ENCODE data around the gene WDR19. TPM values are rescaled to one million over a fixed set of nuclear protein-coding genes. Genes with fewer than 3 reads are reported as not detected.
A peak's percentile ranks its signal among the peaks of the same experiment; 100 is the strongest.

The WDR19 gene
- polyA plus RNA-seq, 1 of the 3 experiments (the other 2 are of a cell fraction), result 23.3 TPM

GRCh38 chr4:39255871-39256270, 73.5 kb downstream of the WDR19 start:
- Histone ChIP-seq H3F3A (replicated peaks; ENCODE audit: insufficient read depth) (peaks cover 38% of the 10 kb centered on the region), H3K9me3 (no peaks in the 10 kb centered on the region), H4K20me1 (ENCODE audit: insufficient read depth) (no peaks in the 10 kb centered on the region), H3K4me3 (ENCODE audit: low read depth in 2 of 2, low read length in 1 of 2) (no peak overlapping the region), H3K27me3 (ENCODE audit: insufficient read depth) (no peaks in the 10 kb centered on the region), H3K9me2 (no peaks in the 10 kb centered on the region), H3K9ac (no peak overlapping the region), H3K79me2 (ENCODE audit: insufficient read depth) (no peaks in the 10 kb centered on the region), H2AFZ (ENCODE audit: low read depth) (no peak overlapping the region), H3K27ac (ENCODE audit: low read depth in 2 of 2, low read length in 1 of 2) (peak overlapping the region; percentile 58 to 66; a peak in 3 of 4 replicates), H3K4me1 (ENCODE audit: control insufficient read depth in 1 of 2, insufficient read depth in 2 of 2, low read depth in 1 of 2, low read length in 1 of 2) (peaks cover 0 to 11% of the 10 kb centered on the region in 2 experiments; a peak in 3 of 4 replicates), H3K36me3 (replicated peaks in 1 of 2; ENCODE audit: control insufficient read depth in 1 of 2, insufficient read depth in 2 of 2, low read length in 1 of 2) (peaks cover 5 to 14% of the 10 kb centered on the region in 2 experiments), H3K4me2 (0 out of 2 replicates have a peak overlapping the region, but pooled peaks have one; percentile 31)
- no peak for DNase-seq
- no peak for TF ChIP-seq RFX5 (IDR thresholded peaks at IDR 0.05; ENCODE audit: low read length)
- no peak for TF ChIP-seq NRF1 (IDR thresholded peaks at IDR 0.05; ENCODE audit: low read depth, low read length)
- no peak for TF ChIP-seq NFIC (IDR thresholded peaks at IDR 0.05; ENCODE audit: borderline replicate concordance)
- no peak for TF ChIP-seq FOXJ3 (CRISPR knock-in tag; IDR thresholded peaks at IDR 0.05)
- TF ChIP-seq TEAD4 (IDR thresholded peaks at IDR 0.05; ENCODE audit: borderline replicate concordance, insufficient read depth), result no peak
- no peak for TF ChIP-seq CTCF (IDR thresholded peaks at IDR 0.05)
- no peak for TF ChIP-seq RAD21 (IDR thresholded peaks at IDR 0.05; ENCODE audit: low read length)
- no peak for TF ChIP-seq YY1 (IDR thresholded peaks at IDR 0.05; ENCODE audit: low read depth)
- TF ChIP-seq SMC3 (IDR thresholded peaks at IDR 0.05; ENCODE audit: low read depth, low read length), result no peak
- TF ChIP-seq SIN3A (IDR thresholded peaks at IDR 0.05; ENCODE audit: borderline replicate concordance, low read depth, low read length), result no peak
- no peak for TF ChIP-seq EZH2phosphoT487 (IDR thresholded peaks at IDR 0.05; ENCODE audit: borderline replicate concordance, low read depth)
- no peak for TF ChIP-seq ELF1 (IDR thresholded peaks at IDR 0.05)
- no peak for TF ChIP-seq MEF2A (IDR thresholded peaks at IDR 0.05; ENCODE audit: borderline replicate concordance, low read depth)
- 87% methylated on average over 5 of the region's 5 CpGs for WGBS (ENCODE audit: low lambda C conversion rate)
- POLR2A ChIA-PET, result no interaction called here
- CTCF ChIA-PET, result no interaction called here

GRCh38 chr4:39256436-39256835, 74.1 kb downstream of the WDR19 start:
- H3K9ac ChIP-seq, result no peak overlapping the region
- H3K27ac ChIP-seq (ENCODE audit: low read depth in 2 of 2, low read length in 1 of 2), result peak overlapping the region in 1 of 2 experiments; percentile 66
- CTCF ChIA-PET, result no interaction called here
- no peaks in the 10 kb centered on the region for H3K27me3 ChIP-seq (ENCODE audit: insufficient read depth)
- no peaks in the 10 kb centered on the region for H4K20me1 ChIP-seq (ENCODE audit: insufficient read depth)
- H3K4me1 ChIP-seq (ENCODE audit: control insufficient read depth in 1 of 2, insufficient read depth in 2 of 2, low read depth in 1 of 2, low read length in 1 of 2), result peaks cover 0 to 11% of the 10 kb centered on the region in 2 experiments; a peak in 3 of 4 replicates
- H3K4me3 ChIP-seq (ENCODE audit: low read depth in 2 of 2, low read length in 1 of 2), result no peak overlapping the region
- DNase-seq, result no peak
- H3K36me3 ChIP-seq (replicated peaks in 1 of 2; ENCODE audit: control insufficient read depth in 1 of 2, insufficient read depth in 2 of 2, low read length in 1 of 2), result peaks cover 5 to 14% of the 10 kb centered on the region in 2 experiments
- POLR2A ChIA-PET, result no interaction called here
- H3K9me3 ChIP-seq, result no peaks in the 10 kb centered on the region
- H3K79me2 ChIP-seq (ENCODE audit: insufficient read depth), result no peaks in the 10 kb centered on the region
- 94% methylated on average over 2 of the region's 2 CpGs for WGBS (ENCODE audit: low lambda C conversion rate)
- H3F3A ChIP-seq (replicated peaks; ENCODE audit: insufficient read depth), result peaks cover 38% of the 10 kb centered on the region
- 0 out of 2 replicates have a peak overlapping the region, but pooled peaks have one; percentile 25 for H3K4me2 ChIP-seq
- H3K9me2 ChIP-seq, result no peaks in the 10 kb centered on the region
- no peak overlapping the region for H2AFZ ChIP-seq (ENCODE audit: low read depth)
- no peak for TF ChIP-seq YY1 (IDR thresholded peaks at IDR 0.05; ENCODE audit: low read depth)
- no peak for TF ChIP-seq IRF3 (IDR thresholded peaks at IDR 0.05; ENCODE audit: low read depth, low read length)
- TF ChIP-seq ZBTB33 (IDR thresholded peaks at IDR 0.05; ENCODE audit: borderline replicate concordance, low read depth), result no peak
- no peak for TF ChIP-seq MAX (IDR thresholded peaks at IDR 0.05; ENCODE audit: low read depth)
- TF ChIP-seq RAD21 (IDR thresholded peaks at IDR 0.05; ENCODE audit: low read length), result no peak
- no peak for TF ChIP-seq ELF1 (IDR thresholded peaks at IDR 0.05)
- no peak for TF ChIP-seq MXI1 (IDR thresholded peaks at IDR 0.05; ENCODE audit: low read depth, low read length)
- TF ChIP-seq NRF1 (IDR thresholded peaks at IDR 0.05; ENCODE audit: low read depth, low read length), result no peak
- no peak for TF ChIP-seq POLR2AphosphoS5 (IDR thresholded peaks at IDR 0.05; ENCODE audit: low read depth, low read length)
- no peak for TF ChIP-seq SIN3A (IDR thresholded peaks at IDR 0.05; ENCODE audit: borderline replicate concordance, low read depth, low read length)
- TF ChIP-seq CHD2 (IDR thresholded peaks at IDR 0.05; ENCODE audit: low read length, partially characterized antibody), result no peak
- TF ChIP-seq GABPA (IDR thresholded peaks at IDR 0.05; ENCODE audit: low read depth), result no peak
- no peak for TF ChIP-seq RXRA (IDR thresholded peaks at IDR 0.05; ENCODE audit: borderline replicate concordance, low read depth)
